ENCODE measurements around the gene PHACTR1. TPM values are rescaled to one million over a fixed set of nuclear protein-coding genes. Genes with fewer than 3 reads are reported as not detected.
"Not testable (repeated sequence)": the region's sequence is repeated elsewhere in the genome, so short reads cannot be mapped to it uniquely, and the experiment has no call there.

The PHACTR1 gene
- total RNA-seq, 2 experiments from 2014 or later, result 0.58 to 0.72 TPM

DNA sequence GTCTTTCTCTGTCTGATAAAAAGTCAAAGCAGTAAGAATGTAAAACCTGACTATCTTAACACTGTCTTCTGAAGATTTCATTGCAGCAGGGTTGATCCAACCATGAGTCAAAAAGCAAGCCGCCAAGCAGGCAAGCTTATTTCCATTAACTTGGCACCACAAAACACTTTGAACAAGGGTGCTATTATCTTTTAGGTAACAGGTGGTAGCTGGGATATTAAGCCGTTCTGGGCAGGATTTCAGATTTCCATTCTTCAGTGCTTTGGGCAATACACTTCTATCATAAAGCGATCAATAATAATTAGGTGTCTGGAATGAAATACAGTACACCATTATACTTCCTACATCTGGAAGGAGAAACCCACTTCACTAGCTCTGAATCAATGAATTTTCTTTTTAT is 429.9 kb downstream of the PHACTR1 start:
- Mint-ChIP-seq H3K27me3 (no peaks in the 10 kb centered on the region), H3K27ac (no peak overlapping the region), H3K36me3 (no peaks in the 10 kb centered on the region), H3K4me1 (peaks cover 1% of the 10 kb centered on the region), H3K9me3 (no peaks in the 10 kb centered on the region), H3K4me3 (no peak overlapping the region)
- no peak for DNase-seq

DNA sequence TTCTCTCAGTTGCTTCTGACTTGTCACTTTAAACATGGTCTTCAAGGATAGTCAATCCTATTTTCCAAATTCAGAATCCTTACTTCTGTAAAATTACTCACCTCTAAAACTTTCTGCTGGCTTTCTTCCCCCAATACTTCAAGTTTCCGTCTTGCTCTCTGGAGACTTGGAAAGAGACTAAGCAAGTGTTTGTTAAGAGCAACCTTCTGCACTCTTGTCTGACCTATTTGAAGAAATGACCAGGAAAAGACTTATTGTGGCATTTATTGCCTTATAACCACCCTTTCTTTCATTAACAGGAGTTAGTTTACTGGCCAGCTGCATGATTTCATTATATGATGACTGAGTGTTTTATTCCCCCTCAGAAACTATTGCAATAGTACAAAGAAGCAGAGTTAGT is 430.8 kb downstream of the PHACTR1 start:
- Mint-ChIP-seq H3K27ac (no peak overlapping the region), H3K4me3 (no peak overlapping the region), H3K27me3 (no peaks in the 10 kb centered on the region), H3K36me3 (no peaks in the 10 kb centered on the region), H3K4me1 (peaks cover 1% of the 10 kb centered on the region), H3K9me3 (no peaks in the 10 kb centered on the region)
- DNase-seq, result no peak

DNA sequence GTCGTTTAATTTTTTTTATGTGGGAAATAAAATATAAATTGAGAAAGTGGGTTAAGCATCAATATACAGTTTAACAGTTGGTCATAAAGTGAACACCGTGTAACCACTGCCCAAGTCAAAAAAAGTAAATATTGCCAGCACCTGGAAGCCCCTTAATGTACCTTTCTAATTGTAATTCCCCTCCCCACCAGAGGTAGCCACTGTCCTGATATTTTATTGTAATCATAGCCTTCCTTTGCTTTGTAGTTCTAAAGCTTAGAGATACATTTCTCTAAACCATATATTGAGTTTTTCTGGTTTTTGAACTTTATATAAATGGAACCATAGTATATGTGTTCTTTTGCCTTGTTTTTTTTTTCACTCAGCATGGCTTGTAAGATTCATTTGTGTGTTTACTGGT is 431.2 kb downstream of the PHACTR1 start:
- no peaks in the 10 kb centered on the region for H3K27me3 Mint-ChIP-seq
- no peak overlapping the region for H3K27ac Mint-ChIP-seq
- H3K36me3 Mint-ChIP-seq, result no peaks in the 10 kb centered on the region
- DNase-seq, result no peak
- H3K4me3 Mint-ChIP-seq, result no peak overlapping the region
- peaks cover 1% of the 10 kb centered on the region for H3K4me1 Mint-ChIP-seq
- no peaks in the 10 kb centered on the region for H3K9me3 Mint-ChIP-seq

DNA sequence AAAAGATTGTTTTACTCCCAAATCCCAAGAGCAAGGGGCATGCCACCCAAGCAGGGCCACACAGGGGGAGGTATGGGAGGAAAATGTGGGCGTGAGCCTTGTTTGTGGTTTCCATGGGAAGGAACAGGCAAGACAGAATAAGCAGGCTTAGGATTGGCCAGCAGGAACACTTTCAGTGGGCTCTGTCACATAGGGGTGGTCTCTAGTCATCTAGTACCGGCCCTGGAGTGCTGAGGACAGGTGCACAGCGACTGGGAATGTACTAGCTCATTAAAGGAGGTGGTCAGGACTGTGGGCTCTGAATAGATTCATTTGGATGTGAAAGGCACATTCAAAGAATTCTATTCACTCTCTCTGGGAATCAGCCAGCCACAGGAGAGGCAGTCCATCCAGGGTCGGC is 436.2 kb downstream of the PHACTR1 start:
- Mint-ChIP-seq H3K4me1 (no peaks in the 10 kb centered on the region), H3K27ac (no peak overlapping the region), H3K27me3 (no peaks in the 10 kb centered on the region), H3K36me3 (no peaks in the 10 kb centered on the region), H3K4me3 (no peak overlapping the region), H3K9me3 (no peaks in the 10 kb centered on the region)
- no peak for DNase-seq

DNA sequence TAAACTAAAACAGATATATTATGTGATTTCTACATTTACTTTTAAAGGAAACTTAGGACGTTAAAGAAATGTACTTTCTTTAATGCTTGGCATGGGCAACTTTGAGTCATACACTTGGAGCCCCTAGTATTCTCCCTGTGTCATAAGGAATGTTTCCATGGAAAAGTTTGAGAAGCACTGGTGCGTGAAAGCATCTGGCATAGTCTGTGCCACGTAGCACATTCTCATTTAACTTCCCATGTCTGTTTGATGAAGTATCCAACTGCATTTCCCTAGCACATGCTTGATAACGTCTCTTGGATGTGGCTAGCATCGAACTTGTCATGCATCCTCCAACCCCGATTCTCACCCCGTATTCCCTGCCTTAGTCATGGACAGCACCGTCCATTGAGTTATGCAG is 439.8 kb downstream of the PHACTR1 start:
- no peak for DNase-seq
- Mint-ChIP-seq H3K27ac (no peak overlapping the region), H3K9me3 (no peaks in the 10 kb centered on the region), H3K4me1 (no peaks in the 10 kb centered on the region), H3K27me3 (peaks cover 5% of the 10 kb centered on the region), H3K36me3 (no peaks in the 10 kb centered on the region), H3K4me3 (no peak overlapping the region)

DNA sequence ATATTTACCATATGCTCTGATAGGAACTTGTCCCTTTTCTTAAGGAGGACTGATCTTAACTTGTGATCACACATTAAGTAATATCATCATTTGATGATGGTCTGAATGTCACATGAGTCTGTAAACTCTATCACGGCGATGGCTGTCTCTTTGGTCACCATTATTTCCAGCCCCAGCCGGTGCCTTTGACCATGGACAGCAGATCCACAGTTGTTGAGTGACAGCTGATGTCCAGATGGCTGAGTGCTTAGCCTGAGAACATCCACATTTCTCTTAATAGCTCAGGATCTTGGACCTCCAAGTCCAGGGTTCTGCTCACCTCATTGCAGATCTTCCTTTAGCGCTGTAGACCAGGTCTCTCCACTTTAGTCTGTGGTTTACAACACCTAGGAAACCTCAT is 440.7 kb downstream of the PHACTR1 start:
- Mint-ChIP-seq H3K4me3 (no peak overlapping the region), H3K27me3 (peaks cover 5% of the 10 kb centered on the region), H3K9me3 (no peaks in the 10 kb centered on the region), H3K36me3 (no peaks in the 10 kb centered on the region), H3K4me1 (no peaks in the 10 kb centered on the region), H3K27ac (no peak overlapping the region)
- DNase-seq, result no peak

DNA sequence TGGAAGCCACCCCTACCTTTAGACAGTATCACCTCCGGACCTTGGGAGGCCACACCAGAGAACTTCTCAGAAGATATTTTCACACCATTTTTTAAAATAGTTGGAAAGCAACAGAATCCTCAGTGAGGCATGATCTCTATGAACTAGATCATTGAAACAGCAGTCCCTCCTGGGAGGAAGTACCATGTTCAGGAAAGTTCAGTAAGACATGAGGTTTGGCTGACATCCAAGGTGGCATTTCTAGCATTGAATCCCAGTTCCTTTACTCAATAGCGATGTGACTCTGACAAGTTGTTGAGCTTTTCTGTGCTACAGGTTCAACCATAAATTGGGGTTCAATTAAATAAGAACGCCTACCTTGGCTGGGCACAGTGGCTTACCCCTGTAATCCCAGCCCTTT is 442.7 kb downstream of the PHACTR1 start:
- Mint-ChIP-seq H3K9me3 (no peaks in the 10 kb centered on the region), H3K4me1 (peaks cover 2% of the 10 kb centered on the region), H3K27me3 (peaks cover 5% of the 10 kb centered on the region), H3K4me3 (no peak overlapping the region), H3K36me3 (no peaks in the 10 kb centered on the region), H3K27ac (no peak overlapping the region)
- no peak for DNase-seq

DNA sequence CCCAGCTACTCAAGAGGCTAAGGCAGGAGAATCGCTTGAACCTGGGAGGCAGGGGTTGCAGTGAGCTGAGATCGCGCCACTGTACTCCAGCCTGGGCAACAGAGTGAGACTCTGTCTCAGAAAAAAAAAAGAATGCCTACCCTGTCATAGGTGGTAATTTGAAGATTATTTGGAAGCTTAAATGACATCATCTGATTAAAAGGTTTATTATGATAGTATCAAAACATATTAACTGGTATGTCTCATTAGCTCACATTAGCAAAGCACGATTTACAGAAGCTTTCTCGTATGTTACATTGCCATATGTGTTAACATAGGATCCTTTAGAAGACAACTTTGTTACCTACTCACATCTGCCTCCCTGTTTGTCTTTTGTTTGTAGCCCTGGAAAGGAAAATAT is 443.3 kb downstream of the PHACTR1 start:
- not testable (repeated sequence) for H3K4me3 Mint-ChIP-seq, H3K27me3 Mint-ChIP-seq, H3K36me3 Mint-ChIP-seq, H3K4me1 Mint-ChIP-seq, H3K9me3 Mint-ChIP-seq, H3K27ac Mint-ChIP-seq, DNase-seq

DNA sequence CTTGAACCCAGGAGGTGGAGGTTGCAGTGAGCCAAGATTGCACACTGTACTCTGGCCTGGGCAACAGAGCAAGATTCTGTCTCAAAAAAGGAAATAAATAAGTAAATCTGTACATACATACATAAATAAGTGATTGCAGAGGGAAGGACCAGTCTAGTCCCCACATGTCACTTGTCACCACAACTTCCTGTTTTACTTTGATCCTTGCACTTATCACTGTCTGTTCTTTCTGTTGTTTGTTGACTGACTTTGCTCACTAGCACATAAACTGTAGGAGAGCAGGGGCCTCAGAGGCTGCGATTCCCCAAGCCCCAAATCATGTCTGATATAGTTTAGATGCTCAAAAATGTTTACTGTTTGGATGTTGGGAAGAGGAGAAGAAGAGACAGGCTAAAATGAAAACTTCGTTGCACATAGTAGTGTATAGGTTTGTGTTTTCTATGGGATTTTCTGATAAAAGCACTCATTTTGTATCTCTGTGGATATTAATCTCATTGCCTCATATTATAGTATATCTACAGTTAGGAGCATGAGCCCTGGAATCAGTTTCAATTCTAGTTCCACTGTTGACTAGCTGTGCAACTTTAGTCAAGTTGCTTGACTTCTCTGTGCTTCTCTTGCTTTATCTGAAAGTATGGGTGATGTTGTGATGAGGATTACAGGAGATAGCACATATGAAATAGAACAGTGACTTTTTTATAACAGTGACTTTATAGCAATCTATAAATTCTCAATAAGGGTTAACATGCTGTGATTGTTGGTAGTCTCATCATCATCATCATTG is 446.8 kb downstream of the PHACTR1 start:
- Mint-ChIP-seq H3K27me3 (peaks cover 5% of the 10 kb centered on the region), H3K4me3 (no peak overlapping the region), H3K9me3 (no peaks in the 10 kb centered on the region), H3K36me3 (no peaks in the 10 kb centered on the region), H3K4me1 (peaks cover 2% of the 10 kb centered on the region), H3K27ac (no peak overlapping the region)
- no peak for DNase-seq

DNA sequence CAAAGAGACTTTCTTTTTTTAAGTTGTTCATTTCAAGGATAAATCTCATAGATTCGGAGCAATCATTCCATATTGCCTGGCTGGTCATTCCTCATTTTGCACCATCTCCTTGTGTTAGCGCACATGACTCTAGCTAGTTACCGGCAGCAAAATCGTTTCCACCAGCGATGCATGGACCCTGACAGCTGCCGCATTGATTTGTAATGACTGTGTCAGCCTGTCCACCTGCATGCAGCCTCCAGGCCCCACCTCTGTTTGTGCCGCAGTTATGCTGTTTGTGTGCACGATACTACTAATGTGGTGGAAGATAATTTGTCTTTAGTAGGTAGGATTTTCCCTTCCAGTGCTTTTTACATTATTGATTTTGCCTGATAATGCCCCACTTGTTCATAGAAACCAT is 447.7 kb downstream of the PHACTR1 start:
- Mint-ChIP-seq H3K9me3 (no peaks in the 10 kb centered on the region), H3K4me1 (peaks cover 2% of the 10 kb centered on the region), H3K27ac (no peak overlapping the region), H3K4me3 (no peak overlapping the region), H3K27me3 (peaks cover 6% of the 10 kb centered on the region), H3K36me3 (no peaks in the 10 kb centered on the region)
- DNase-seq, result no peak

DNA sequence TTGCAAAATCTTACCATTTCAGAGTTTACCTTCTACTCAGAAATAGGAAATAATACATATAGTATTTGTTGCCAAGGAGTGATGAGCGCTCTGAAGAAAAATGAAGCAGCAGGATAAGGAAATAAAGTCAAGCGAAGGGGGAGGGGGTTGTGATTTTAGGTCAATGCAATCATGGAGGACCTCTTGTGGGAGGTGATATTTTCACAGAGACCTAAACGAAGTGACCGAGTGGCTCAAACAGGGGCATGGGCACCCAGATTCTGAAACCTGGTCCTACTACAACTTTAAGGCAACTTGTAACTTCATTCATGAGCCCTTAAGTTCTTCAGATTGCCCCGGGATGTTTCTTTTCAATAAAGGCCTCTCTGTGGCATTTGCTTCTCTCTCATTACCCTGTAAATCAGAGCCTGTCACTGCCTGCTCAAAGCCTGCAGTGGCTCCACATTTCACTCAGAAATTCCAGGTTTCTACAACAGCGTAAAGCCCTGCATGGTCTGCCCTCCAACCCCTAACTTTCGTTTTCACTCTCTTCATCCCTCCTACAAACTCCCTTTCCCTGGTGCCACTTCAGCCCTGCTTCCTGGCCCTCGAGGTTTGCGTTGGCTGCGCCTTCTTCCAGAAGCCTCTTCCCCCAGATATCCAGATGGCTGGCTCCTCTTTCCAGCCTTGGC is 449.1 kb downstream of the PHACTR1 start:
- no peaks in the 10 kb centered on the region for H3K9me3 Mint-ChIP-seq
- no peak for DNase-seq
- no peak overlapping the region for H3K27ac Mint-ChIP-seq
- peaks cover 6% of the 10 kb centered on the region for H3K27me3 Mint-ChIP-seq
- peaks cover 2% of the 10 kb centered on the region for H3K4me1 Mint-ChIP-seq
- H3K4me3 Mint-ChIP-seq, result no peak overlapping the region
- H3K36me3 Mint-ChIP-seq, result no peaks in the 10 kb centered on the region

DNA sequence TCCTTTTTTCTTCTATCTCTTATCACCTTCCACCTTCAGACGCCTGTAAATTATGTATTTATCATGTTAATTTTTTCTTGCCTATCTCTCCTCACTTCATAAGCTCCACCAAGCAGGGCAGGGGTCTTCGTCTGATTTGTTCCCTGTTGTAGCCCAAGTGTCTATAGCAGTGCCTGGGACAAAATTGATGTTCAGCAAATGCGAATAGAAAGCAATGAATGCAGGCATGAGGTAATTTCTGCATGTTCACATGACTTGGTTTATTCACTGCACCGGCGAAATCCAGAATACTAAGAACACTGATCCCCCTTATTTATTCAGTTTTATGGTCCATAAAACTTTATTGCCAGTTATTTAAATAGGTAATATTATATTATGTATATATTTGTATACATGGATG is 449.7 kb downstream of the PHACTR1 start:
- Mint-ChIP-seq H3K4me1 (peaks cover 2% of the 10 kb centered on the region), H3K36me3 (no peaks in the 10 kb centered on the region), H3K4me3 (no peak overlapping the region), H3K27me3 (peaks cover 4% of the 10 kb centered on the region), H3K27ac (no peak overlapping the region), H3K9me3 (no peaks in the 10 kb centered on the region)
- DNase-seq, result no peak

DNA sequence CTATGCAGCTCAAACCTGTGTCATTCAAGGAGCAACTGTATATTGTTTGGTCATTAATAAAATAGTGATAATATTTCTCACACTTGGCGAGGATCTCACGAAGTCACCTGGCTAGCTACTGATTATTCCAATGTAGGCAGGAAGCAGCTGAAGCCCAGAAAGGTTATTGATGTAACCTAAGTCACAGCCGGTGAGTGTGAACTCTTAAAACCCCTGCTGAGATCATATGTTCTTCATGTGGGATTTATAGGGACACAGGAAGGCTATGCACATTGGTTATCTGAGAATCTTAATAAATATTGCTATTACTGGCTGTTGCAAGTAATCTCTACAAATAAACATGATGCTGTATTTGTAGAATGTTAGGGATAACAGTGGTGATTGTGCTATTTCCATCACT is 450.3 kb downstream of the PHACTR1 start:
- DNase-seq, result no peak
- no peaks in the 10 kb centered on the region for H3K36me3 Mint-ChIP-seq
- no peak overlapping the region for H3K27ac Mint-ChIP-seq
- no peak overlapping the region for H3K4me3 Mint-ChIP-seq
- no peaks in the 10 kb centered on the region for H3K9me3 Mint-ChIP-seq
- H3K4me1 Mint-ChIP-seq, result peaks cover 2% of the 10 kb centered on the region
- peaks cover 3% of the 10 kb centered on the region for H3K27me3 Mint-ChIP-seq

DNA sequence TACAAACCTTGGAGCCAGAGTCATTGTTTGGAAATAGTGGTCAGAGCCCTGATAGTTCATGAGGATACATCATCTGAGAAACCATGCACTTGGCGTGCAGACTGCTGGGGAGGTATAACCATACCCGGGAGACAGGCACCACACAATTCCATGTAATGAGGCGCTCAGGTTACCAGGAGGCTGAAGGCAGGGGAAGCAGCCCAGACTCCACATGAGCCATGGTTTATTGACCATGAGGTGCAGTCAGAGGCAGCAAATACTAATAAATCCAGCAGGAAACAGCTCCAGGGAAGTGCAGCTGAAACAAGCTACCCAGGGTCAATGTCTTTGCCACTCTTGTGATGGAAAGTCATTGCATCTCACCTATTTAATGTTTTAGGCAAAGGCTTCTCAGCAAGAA is 455.7 kb downstream of the PHACTR1 start:
- H3K4me1 Mint-ChIP-seq, result no peaks in the 10 kb centered on the region
- H3K9me3 Mint-ChIP-seq, result no peaks in the 10 kb centered on the region
- DNase-seq, result no peak
- no peak overlapping the region for H3K4me3 Mint-ChIP-seq
- peaks cover 14% of the 10 kb centered on the region for H3K27me3 Mint-ChIP-seq
- no peak overlapping the region for H3K27ac Mint-ChIP-seq
- no peaks in the 10 kb centered on the region for H3K36me3 Mint-ChIP-seq

DNA sequence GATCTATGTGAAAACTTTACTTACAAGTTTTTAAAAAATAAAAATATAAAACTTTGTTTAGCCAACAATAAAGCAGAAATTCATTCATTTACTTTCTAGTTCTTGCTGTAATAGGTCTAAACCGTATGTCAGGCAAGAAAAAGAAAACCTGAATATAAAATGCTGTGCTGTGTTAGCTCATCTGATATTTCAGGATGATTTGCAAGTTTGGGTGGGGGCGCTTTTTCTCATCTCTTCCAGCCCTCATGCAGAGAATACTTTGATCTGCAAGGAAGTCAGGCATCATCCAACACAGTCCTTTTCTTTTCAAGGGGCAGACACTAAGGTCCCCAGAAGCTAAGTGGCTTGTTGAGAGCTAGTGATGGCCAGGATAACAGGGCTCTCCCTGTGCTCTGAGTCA is 458.5 kb downstream of the PHACTR1 start:
- H3K9me3 Mint-ChIP-seq, result no peaks in the 10 kb centered on the region
- no peak for DNase-seq
- peaks cover 5% of the 10 kb centered on the region for H3K4me1 Mint-ChIP-seq
- H3K27ac Mint-ChIP-seq, result no peak overlapping the region
- no peak overlapping the region for H3K4me3 Mint-ChIP-seq
- peaks cover 10% of the 10 kb centered on the region for H3K27me3 Mint-ChIP-seq
- H3K36me3 Mint-ChIP-seq, result no peaks in the 10 kb centered on the region

DNA sequence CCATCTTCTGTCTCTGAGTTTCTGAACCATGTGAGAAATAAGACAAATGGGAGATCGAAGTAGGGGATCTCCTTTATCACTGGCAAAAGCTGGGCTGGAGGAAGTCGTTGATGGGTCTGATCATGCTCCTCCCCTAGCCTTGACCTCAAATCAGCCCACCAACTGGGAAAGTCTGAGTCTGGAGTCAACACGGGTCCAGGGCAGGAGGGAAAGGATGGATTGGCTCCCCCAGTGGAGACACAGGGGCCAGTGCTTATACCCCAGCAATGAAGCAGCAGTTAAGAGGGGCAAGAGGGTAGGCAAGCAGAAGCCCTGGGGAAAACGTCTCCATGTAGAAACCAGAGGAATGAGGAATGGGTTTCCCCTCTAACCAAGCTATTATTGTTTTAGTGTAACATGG is 459.2 kb downstream of the PHACTR1 start:
- DNase-seq, result no peak
- Mint-ChIP-seq H3K36me3 (no peaks in the 10 kb centered on the region), H3K27me3 (peaks cover 10% of the 10 kb centered on the region), H3K9me3 (no peaks in the 10 kb centered on the region), H3K27ac (no peak overlapping the region), H3K4me1 (peaks cover 5% of the 10 kb centered on the region), H3K4me3 (no peak overlapping the region)

All from activated naive CD8-positive, alpha-beta T cell treated with anti-CD3 and anti-CD28 coated beads for 36 hours (primary cell).